ENCODE data around the gene FAM118B. TPM values are rescaled to one million over a fixed set of nuclear protein-coding genes. Genes with fewer than 3 reads are reported as not detected.

FAM118B gene
- total and polyA plus RNA-seq, 4 donors = 25.8 to 40.4 (median 33.7) TPM

DNA sequence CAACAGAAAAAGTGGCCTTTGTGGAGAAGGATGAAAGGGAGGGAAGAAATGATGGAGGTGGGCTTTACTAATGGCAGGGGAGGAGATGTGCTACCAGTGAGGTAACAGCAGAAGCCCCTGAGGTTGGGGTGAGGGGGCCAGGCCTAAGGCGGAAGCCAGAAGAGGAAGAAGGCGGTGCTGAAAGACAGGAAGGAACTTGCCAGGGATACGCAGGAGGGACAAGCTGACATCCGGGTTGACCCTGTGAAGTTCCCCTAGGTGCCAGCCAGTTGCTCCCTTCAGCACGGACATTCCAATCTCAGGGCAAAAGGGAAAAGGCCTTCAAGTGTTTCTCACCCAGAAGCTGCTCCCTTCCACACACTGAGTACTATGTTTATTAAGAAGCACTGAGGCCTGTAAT, 69.0 kb downstream of the FAM118B start:
- H3K9me3 ChIP-seq (ENCODE audit: control insufficient read depth, insufficient read depth, low read length) = no peaks in the 10 kb centered on the region
- peaks cover 33% of the 10 kb centered on the region for H3K4me1 ChIP-seq (ENCODE audit: control insufficient read depth, insufficient read depth, low read length)
- H3K27ac ChIP-seq (ENCODE audit: low read depth, low read length) = no peak overlapping the region
- peaks cover 19% of the 10 kb centered on the region for H3K36me3 ChIP-seq (ENCODE audit: control insufficient read depth, insufficient read depth, low read length)
- DNase-seq (ENCODE audit: low read depth in 4 of 6, low spot score in 6 of 6) = no peak
- no peak overlapping the region for H3K4me3 ChIP-seq (ENCODE audit: low read depth, low read length)
- 86% methylated on average over 5 of the region's 5 CpGs for WGBS (ENCODE audit: insufficient coverage)
- no peaks in the 10 kb centered on the region for H3K27me3 ChIP-seq (ENCODE audit: control insufficient read depth, insufficient read depth, low read length)

DNA sequence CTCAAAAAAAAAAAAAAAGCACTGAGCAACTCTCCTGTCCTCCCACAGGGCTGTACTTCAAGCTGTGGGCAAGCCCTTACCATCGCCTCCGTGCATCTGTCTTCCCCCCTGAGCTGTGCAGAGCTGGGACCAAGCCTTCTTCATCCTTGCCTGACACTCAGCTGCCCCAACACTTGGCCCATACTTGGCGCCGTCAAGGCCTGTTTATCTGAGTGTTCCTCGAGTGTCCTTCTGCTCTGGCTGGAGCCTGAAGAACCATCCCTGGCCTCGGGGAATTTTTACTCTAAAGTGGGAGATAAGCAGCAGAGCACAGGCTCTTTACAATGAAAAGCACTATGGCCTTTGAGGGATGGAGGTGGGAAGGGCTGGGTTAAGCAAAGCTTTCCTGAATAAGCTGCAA, 69.7 kb downstream of the FAM118B start:
- DNase-seq (ENCODE audit: low read depth in 4 of 6, low spot score in 6 of 6) = no peak
- peaks cover 33% of the 10 kb centered on the region for H3K4me1 ChIP-seq (ENCODE audit: control insufficient read depth, insufficient read depth, low read length)
- H3K4me3 ChIP-seq (ENCODE audit: low read depth, low read length) = no peak overlapping the region
- no peak overlapping the region for H3K27ac ChIP-seq (ENCODE audit: low read depth, low read length)
- 93% methylated on average over 6 of the region's 6 CpGs for WGBS (ENCODE audit: insufficient coverage)
- no peaks in the 10 kb centered on the region for H3K9me3 ChIP-seq (ENCODE audit: control insufficient read depth, insufficient read depth, low read length)
- H3K36me3 ChIP-seq (ENCODE audit: control insufficient read depth, insufficient read depth, low read length) = peaks cover 13% of the 10 kb centered on the region
- no peaks in the 10 kb centered on the region for H3K27me3 ChIP-seq (ENCODE audit: control insufficient read depth, insufficient read depth, low read length)

DNA sequence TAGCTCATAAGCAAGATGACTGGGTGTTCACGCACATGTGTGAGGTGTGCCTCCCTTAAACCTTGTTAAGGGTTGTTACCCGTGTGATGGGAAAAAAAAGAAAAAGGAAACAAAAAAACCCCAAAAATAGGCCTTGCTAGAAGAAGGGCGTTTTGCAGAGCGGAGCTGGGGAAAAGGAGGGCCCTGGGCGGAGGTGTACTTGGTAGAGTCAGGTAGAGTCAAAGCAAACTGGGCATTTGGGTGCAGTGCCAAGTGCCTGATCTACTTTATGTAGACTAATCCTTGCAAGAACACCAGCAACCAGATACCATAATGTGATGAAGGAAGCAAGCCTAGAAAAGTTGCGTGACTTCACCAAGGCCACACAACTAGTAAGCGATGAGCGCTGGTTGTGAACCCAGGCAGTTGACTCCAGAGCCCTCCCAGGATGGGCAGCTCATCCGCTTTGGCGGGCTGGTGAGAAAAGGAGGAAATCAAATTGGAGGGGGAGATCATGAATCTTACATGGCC, 70.1 kb downstream of the FAM118B start:
- no peak for DNase-seq (ENCODE audit: low read depth in 4 of 6, low spot score in 6 of 6)
- peak overlapping the region; percentile 71 for H3K27ac ChIP-seq (ENCODE audit: low read depth, low read length)
- H3K9me3 ChIP-seq (ENCODE audit: control insufficient read depth, insufficient read depth, low read length) = no peaks in the 10 kb centered on the region
- peaks cover 33% of the 10 kb centered on the region for H3K4me1 ChIP-seq (ENCODE audit: control insufficient read depth, insufficient read depth, low read length)
- H3K27me3 ChIP-seq (ENCODE audit: control insufficient read depth, insufficient read depth, low read length) = no peaks in the 10 kb centered on the region
- WGBS (ENCODE audit: insufficient coverage) = 100% methylated on average over 4 of the region's 10 CpGs
- H3K4me3 ChIP-seq (ENCODE audit: low read depth, low read length) = peak overlapping the region; percentile 75
- peaks cover 13% of the 10 kb centered on the region for H3K36me3 ChIP-seq (ENCODE audit: control insufficient read depth, insufficient read depth, low read length)

DNA sequence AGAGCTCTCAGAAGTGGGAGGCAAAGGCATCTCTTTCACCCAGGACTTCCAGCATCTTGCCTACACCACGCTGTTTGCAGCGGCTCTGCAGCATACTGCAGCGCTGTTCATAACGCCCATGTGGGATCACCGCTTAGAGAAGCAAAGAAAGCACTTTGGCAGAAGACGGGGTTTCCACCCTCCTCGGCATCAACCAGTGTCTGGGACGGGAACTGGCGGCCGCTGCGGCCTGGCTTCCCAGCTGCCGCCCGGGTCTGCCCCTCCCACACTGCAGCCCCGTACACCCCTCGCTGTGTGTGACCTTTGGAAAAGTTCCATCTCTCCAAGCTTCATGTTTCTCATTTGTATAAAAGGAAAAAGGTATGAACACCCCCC, 70.8 kb downstream of the FAM118B start:
- Histone ChIP-seq H3K4me1 (ENCODE audit: control insufficient read depth, insufficient read depth, low read length) (peaks cover 33% of the 10 kb centered on the region), H3K27ac (ENCODE audit: low read depth, low read length) (peak overlapping the region; percentile 71), H3K9me3 (ENCODE audit: control insufficient read depth, insufficient read depth, low read length) (no peaks in the 10 kb centered on the region), H3K36me3 (ENCODE audit: control insufficient read depth, insufficient read depth, low read length) (peaks cover 8% of the 10 kb centered on the region), H3K27me3 (ENCODE audit: control insufficient read depth, insufficient read depth, low read length) (no peaks in the 10 kb centered on the region), H3K4me3 (ENCODE audit: low read depth, low read length) (peak overlapping the region; percentile 75)
- peak in 3 of 6 donors; percentile 56 to 80 (median 78) for DNase-seq (ENCODE audit: low read depth in 4 of 6, low spot score in 6 of 6)
- WGBS (ENCODE audit: insufficient coverage) = under 1% methylated on average over 13 of the region's 15 CpGs

DNA sequence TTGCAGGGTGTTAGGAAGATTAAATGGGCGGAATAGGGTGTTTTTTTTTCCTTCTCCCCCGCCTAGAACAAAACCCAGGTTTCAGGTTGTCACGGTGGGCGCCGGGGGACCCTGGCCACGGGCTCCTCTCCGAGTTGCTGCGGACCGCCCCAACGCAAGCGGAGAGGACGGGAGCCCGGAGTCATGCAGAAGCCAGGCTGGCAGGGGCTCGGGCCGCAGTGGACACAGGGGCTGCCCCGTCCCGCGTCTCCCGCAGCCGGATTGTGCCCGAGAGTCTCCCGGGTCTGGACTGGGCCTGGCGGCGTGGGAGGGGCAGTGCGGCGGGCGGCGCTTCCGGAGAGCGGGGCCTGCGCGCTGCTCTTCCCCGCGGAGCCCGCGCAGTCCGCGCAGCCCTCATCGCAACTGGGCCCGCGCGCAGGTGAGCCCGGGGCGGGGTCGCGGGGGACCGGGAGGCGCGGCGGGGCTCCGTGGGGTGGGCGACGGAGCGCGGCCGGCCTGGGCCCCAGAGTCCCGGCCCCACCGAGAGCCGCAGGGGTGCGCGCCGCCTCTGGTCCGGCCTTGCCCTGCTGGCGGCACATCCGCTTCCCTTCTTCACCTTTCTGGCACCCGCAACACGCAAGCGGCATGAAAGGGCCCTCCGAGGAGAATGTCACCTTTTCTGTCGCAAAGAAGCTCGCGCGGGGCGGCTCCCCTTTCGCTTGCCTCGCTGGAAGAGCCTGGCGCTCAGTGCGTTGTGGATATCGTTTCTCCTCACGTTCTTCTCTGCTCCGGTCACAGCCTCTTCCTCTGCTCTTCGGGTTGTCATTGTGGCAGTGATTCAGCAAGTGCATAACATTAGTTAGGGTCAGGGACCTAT, 71.4 kb downstream of the FAM118B start, which contains the start of gene TIRAP:
TIRAP (plus strand) TSS at position 358 of the 856 bp plus-strand sequence. CDS start 7,802 bp downstream, outside the sequence.
- H3K27me3 ChIP-seq (ENCODE audit: control insufficient read depth, insufficient read depth, low read length) = no peaks in the 10 kb centered on the region

DNA sequence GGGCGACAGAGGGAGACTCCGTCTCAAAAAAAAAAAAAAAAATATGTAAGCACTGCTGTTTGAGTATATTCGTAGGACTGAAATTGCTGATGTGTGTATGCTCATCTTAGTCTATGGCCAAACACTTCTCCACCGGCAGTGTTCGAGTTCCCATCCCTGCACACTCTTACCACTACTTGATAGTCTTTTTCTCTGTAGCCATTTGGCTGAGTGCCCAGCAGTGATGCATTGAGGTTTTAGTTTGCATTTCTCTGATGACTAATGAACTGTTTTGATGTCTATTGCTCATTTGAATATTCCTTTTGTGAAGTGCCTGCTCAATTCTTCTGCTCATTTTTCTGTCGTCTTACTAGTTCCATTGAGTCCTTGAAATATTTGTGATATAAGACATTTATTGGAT, 73.2 kb downstream of the FAM118B start:
- Histone ChIP-seq H3K27ac (ENCODE audit: low read depth, low read length) (no peak overlapping the region), H3K4me3 (ENCODE audit: low read depth, low read length) (no peak overlapping the region), H3K27me3 (ENCODE audit: control insufficient read depth, insufficient read depth, low read length) (no peaks in the 10 kb centered on the region), H3K4me1 (ENCODE audit: control insufficient read depth, insufficient read depth, low read length) (peaks cover 33% of the 10 kb centered on the region), H3K36me3 (ENCODE audit: control insufficient read depth, insufficient read depth, low read length) (no peaks in the 10 kb centered on the region), H3K9me3 (ENCODE audit: control insufficient read depth, insufficient read depth, low read length) (no peaks in the 10 kb centered on the region)
- DNase-seq (ENCODE audit: low read depth in 4 of 6, low spot score in 6 of 6) = peak in 2 of 6 donors; percentile 54 to 66
- no CpG with 5 or more reads among the region's 6 CpGs for WGBS (ENCODE audit: insufficient coverage)

More for the DNA sequence above, 71.4 kb downstream of the FAM118B start, which contains the start of gene TIRAP:
- WGBS (ENCODE audit: insufficient coverage) = under 1% methylated on average over 80 of the region's 82 CpGs
- H3K36me3 ChIP-seq (ENCODE audit: control insufficient read depth, insufficient read depth, low read length) = peaks cover 2% of the 10 kb centered on the region
- H3K4me1 ChIP-seq (ENCODE audit: control insufficient read depth, insufficient read depth, low read length) = peaks cover 33% of the 10 kb centered on the region
- H3K27ac ChIP-seq (ENCODE audit: low read depth, low read length) = peak within 1 kb of the TSS; percentile 85
- no peaks in the 10 kb centered on the region for H3K9me3 ChIP-seq (ENCODE audit: control insufficient read depth, insufficient read depth, low read length)
- H3K4me3 ChIP-seq (ENCODE audit: low read depth, low read length) = peak within 1 kb of the TSS; percentile 75
- peak in 4 of 6 donors; percentile 31 to 84 (median 66) for DNase-seq (ENCODE audit: low read depth in 4 of 6, low spot score in 6 of 6)

DNA sequence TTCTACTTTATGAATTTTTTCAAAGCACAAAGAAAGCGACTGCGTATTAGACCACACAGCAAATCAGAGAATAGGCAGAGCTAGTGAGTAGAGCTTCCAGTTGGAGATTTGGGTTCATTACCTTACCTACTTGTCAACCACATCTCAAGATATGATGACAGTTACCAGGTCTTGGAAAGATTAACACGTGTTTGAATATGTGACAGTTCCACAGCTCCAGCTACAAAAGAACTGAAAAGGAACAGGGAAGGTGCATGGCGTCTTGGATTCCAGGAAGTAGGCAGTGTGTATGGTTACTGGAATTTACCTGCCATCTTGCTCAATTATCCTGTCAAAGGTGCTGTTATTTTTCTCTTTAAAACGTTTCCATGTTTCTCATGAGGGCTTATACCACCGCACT, 76.7 kb downstream of the FAM118B start:
- no peak for DNase-seq (ENCODE audit: low read depth in 4 of 6, low spot score in 6 of 6)
- Histone ChIP-seq H3K4me3 (ENCODE audit: low read depth, low read length) (no peak overlapping the region), H3K36me3 (ENCODE audit: control insufficient read depth, insufficient read depth, low read length) (peaks cover 21% of the 10 kb centered on the region), H3K9me3 (ENCODE audit: control insufficient read depth, insufficient read depth, low read length) (no peaks in the 10 kb centered on the region), H3K27me3 (ENCODE audit: control insufficient read depth, insufficient read depth, low read length) (no peaks in the 10 kb centered on the region), H3K4me1 (ENCODE audit: control insufficient read depth, insufficient read depth, low read length) (peaks cover 14% of the 10 kb centered on the region), H3K27ac (ENCODE audit: low read depth, low read length) (no peak overlapping the region)
- WGBS (ENCODE audit: insufficient coverage) = 100% methylated on average over 2 of the region's 6 CpGs

DNA sequence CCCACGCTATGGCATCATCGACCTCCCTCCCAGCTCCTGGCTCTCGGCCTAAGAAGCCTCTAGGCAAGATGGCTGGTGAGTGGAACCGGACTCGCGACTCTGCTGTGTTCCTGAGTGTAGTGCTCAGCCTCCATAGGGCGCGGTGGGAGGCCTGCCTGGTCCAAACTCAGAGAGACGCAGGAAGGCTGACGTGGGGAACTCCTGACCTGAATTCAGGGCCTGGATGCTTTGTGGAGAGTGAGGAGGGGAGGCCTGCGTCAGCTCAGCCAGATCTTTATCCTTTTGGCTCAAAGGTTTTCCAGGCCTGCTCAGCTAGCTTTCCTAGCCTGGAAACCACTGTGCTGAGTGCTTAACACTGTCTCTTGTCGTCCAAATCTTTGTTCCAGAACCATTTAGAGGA, 79.3 kb downstream of the FAM118B start:
- peaks cover 32% of the 10 kb centered on the region for H3K36me3 ChIP-seq (ENCODE audit: control insufficient read depth, insufficient read depth, low read length)
- no peaks in the 10 kb centered on the region for H3K4me1 ChIP-seq (ENCODE audit: control insufficient read depth, insufficient read depth, low read length)
- H3K27me3 ChIP-seq (ENCODE audit: control insufficient read depth, insufficient read depth, low read length) = no peaks in the 10 kb centered on the region
- no peak for DNase-seq (ENCODE audit: low read depth in 4 of 6, low spot score in 6 of 6)
- no peak overlapping the region for H3K27ac ChIP-seq (ENCODE audit: low read depth, low read length)
- WGBS (ENCODE audit: insufficient coverage) = 86% methylated on average over 11 of the region's 12 CpGs
- no peaks in the 10 kb centered on the region for H3K9me3 ChIP-seq (ENCODE audit: control insufficient read depth, insufficient read depth, low read length)
- H3K4me3 ChIP-seq (ENCODE audit: low read depth, low read length) = no peak overlapping the region

DNA sequence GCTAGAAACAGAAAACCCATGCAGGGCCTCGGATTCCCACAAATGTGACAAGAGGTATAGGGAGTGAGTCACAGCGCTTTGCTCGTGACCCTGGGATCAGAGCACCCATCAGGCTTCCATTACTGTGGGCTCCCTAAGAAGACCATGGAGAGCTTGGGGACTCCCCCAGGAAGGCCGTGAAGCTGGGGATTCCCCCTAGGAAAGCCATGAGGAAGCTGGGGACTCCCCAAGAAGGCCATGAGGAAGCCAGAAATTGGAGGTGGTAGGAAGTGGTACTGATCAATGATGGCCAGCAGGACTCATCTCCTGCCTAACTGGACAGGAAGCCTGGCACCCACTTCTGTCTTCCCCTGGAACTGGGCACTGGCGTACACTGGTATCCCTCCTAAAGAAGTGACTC, 82.1 kb downstream of the FAM118B start:
- WGBS (ENCODE audit: insufficient coverage) = 98% methylated on average over 5 of the region's 5 CpGs
- no peak for DNase-seq (ENCODE audit: low read depth in 4 of 6, low spot score in 6 of 6)
- H3K36me3 ChIP-seq (ENCODE audit: control insufficient read depth, insufficient read depth, low read length) = peaks cover 34% of the 10 kb centered on the region
- H3K4me1 ChIP-seq (ENCODE audit: control insufficient read depth, insufficient read depth, low read length) = no peaks in the 10 kb centered on the region
- no peaks in the 10 kb centered on the region for H3K27me3 ChIP-seq (ENCODE audit: control insufficient read depth, insufficient read depth, low read length)
- H3K4me3 ChIP-seq (ENCODE audit: low read depth, low read length) = no peak overlapping the region
- H3K9me3 ChIP-seq (ENCODE audit: control insufficient read depth, insufficient read depth, low read length) = no peaks in the 10 kb centered on the region
- no peak overlapping the region for H3K27ac ChIP-seq (ENCODE audit: low read depth, low read length)

DNA sequence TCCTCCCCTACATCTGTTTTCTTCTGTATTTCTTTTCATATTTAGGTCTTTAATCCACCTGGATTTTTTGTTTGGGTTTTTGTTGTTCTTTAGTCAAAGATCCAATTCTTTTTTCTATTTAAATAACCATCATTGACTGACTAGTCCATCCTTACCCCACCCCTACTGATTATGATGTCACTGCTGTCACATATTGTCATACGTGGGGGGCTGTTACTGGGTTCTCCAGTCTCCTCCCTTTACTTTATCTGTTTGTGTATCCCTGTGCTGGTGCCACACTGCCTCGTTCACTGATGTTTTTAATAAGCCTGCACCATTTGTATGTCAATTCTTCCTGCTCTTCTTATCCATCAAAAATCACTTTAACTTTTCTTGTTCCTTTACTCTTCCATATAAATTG, 85.4 kb downstream of the FAM118B start:
- no peaks in the 10 kb centered on the region for H3K4me1 ChIP-seq (ENCODE audit: control insufficient read depth, insufficient read depth, low read length)
- no peaks in the 10 kb centered on the region for H3K27me3 ChIP-seq (ENCODE audit: control insufficient read depth, insufficient read depth, low read length)
- no peak overlapping the region for H3K4me3 ChIP-seq (ENCODE audit: low read depth, low read length)
- no peak overlapping the region for H3K27ac ChIP-seq (ENCODE audit: low read depth, low read length)
- DNase-seq (ENCODE audit: low read depth in 4 of 6, low spot score in 6 of 6) = no peak
- peaks cover 28% of the 10 kb centered on the region for H3K36me3 ChIP-seq (ENCODE audit: control insufficient read depth, insufficient read depth, low read length)
- no peaks in the 10 kb centered on the region for H3K9me3 ChIP-seq (ENCODE audit: control insufficient read depth, insufficient read depth, low read length)
- WGBS (ENCODE audit: insufficient coverage) = 78% methylated on average over 2 of the region's 2 CpGs

Data from spinal cord (tissue), 10 donors.